GM12874 (cell line): ENCODE measurements around the gene CNTN3.

Experiments used
- CTCF ChIP-seq: IDR thresholded peaks from 2 replicates; pipeline ENCODE4 v1.5.1; 2011; ENCODE audit warnings: low read depth, mild to moderate bottlenecking, control low read depth, low read length, moderate library complexity; ENCODE audit not compliant: insufficient read depth

The CNTN3 gene

GRCh38 chr3:74575857-74576256 is 38.6 kb downstream of the CNTN3 start:
- no peak for TF ChIP-seq CTCF

- no peak for TF ChIP-seq CTCF
These were observed 43.3 kb downstream of the CNTN3 start for GRCh38 chr3:74571118-74571517.
